GM19193 (cell line): ENCODE results near the gene LAMA1.

ENCODE experiments used
- POLR2A ChIP-seq: IDR thresholded peaks from 4 replicates; pipeline ENCODE4 v1.6.1; 2011; ENCODE audit not compliant: insufficient read depth, insufficient read length; ENCODE audit errors: extremely low read depth

Gene LAMA1

DNA sequence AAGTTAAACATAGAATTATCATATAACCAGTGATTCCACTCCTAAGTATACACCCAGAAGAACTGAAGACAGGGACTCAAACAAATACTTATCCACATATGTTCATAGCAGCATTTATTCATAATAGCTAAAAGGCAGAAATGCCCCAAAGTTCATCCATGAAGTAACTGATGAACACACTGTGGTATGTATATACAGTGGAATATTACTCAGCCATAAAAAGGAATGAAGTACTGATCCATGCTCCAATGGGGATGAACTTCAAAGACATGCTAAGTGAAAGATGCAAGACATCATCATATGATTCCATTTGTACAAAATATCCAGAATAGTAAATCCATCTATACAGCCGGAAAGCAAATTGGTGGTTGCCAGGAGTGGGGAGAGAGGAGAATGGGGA lies 157.5 kb downstream of the LAMA1 start:
- TF ChIP-seq POLR2A = no peak

DNA sequence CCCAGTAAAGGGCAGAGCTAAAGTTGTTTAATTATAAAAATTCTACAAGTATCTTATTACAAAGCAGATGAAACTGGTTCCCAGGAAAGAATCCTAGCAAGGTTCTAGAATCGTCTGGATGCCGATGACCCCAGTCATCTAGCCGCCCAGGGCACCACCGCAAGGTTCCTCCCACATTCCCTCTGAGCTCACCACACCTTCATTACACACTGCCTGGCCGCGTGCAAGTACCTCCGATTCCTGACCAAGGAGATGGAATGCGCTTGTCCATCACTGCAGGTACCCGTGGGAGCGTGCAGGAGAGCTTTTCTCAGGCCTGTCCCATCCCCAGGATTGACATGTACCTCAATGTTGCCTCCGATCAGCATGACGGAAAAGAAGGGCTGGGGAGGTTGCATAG lies 158.5 kb downstream of the LAMA1 start:
- TF ChIP-seq POLR2A = no peak

DNA sequence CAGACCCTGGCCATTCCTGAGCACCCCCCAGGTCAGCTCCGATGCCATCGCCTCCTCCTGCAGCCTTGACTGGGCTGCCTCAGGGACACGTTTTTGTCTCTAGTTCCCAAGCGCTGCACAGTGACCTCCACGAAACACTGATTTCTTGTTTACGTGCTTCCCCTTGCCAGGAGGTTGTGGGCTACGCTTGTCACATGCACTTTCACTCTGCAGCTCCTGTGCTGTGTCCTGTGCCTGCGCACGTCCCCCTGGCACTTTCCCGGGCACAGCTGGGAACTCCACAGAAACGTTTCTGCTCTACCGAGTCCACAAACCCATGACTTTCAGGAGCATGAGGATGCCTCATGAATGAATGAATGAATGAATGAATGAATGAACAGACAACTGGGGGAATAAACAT lies 160.6 kb downstream of the LAMA1 start:
- TF ChIP-seq POLR2A = no peak

DNA sequence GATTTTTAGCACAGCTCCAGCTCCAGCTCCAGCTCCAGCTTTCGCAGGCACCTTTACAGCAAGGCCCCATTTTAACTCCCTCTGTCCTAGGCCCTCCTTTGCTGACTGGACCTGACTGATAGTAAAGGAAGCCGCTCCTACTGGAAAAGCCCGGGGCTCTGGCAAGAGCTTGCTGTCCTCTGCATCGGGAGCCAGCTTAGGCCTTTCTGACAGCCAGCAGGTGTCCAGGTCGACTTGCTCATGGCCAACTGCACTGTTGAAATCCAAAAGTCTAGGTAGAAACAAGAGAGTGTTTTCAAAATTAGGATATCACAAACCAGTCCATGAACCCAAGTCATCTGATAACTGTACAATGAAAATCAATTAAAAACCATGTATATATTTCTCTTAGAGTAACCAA lies 161.1 kb downstream of the LAMA1 start:
- no peak for TF ChIP-seq POLR2A

DNA sequence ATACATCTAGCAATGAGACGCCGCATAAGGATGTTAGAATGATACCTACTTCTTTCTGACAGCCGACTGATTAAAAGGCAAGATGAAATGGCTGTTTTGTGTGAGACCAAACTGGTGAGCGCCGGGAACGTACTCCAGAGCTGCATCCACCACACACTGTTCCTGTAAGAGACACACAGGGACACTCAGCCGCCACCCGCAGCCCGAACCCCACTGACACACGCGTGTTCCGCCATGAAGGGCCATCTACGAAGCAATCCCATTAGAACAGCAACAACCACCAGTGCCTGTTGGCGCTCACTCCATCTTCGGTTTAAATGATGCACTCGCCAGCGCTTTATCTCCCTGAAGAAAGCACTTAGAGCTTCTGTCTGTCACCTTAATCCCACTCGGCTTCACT lies 162.3 kb downstream of the LAMA1 start:
- no peak for TF ChIP-seq POLR2A

DNA sequence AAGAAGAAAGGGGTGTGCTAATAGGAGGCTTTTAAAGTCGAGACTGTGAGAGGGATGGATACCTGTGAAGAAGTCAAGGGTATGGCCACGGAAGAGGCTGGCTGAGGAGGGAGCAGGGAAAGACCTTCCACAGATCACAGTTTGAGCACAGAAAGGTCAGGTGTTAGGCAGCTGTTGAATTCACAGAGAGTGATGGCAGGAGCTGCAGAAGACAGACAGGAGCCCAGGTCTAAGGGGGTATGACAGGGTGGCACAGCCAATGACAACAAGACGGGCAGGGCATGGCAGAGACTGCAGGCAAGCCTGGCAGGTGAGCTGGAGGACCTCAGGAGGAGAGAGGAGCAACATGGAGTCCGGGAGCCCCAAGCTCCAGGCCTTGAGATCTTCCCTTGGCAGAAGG lies 163.1 kb downstream of the LAMA1 start:
- TF ChIP-seq POLR2A = no peak

DNA sequence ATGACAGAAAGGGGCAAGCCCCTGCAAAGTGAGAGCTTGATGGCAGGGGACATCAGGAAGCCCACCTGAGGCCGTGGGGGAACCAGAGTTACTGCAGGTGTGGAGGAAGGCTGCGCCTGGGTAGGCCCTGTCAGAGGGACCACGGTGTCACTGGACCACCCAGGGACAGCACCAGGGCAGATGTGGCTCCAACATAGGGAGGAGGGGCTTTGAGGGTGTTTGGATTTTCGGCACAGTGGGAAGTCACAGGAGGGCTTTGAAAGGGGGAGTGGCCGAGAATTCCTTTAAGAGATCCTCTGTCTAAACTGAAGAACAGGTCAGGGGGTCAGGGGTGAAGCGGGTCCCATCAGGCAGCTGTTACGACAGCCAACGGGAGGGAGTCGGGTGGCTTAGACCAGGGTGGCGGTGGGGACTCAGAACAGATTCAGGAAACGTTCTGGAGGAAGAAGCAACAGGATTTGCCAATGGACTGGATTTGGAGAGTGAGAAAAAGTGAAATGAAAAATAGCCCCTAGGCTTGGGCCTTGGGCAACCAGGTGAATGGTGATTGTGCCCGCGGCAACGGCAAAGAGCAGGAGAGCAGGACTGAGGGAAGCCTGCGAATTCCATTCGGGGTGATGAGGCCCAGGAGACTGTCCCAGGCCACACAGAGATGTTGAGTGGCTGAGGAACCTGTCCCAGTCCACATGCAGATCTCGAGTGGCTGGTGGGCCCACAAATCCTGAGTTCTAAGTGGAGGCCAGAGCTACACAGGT lies 166.1 kb downstream of the LAMA1 start:
- no peak for TF ChIP-seq POLR2A

DNA sequence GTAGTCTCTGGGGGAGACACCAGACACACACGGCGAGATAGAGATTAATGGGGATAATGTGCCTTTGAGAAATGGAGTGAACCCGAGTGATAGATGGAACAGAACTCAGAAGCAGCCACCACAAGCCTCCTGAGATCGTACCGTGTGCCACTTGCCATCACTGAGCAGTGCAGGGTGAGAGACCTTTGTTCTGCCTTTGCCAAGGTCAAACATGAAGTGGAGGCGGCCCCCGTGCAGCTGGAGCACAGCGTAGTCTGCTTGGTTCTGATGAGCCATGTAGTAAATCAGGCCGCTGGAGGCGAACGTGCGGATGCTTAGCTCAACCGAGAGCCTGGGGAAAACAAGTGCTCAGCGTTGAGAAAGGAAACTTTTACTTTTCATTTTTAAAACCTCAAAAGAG lies 167.0 kb downstream of the LAMA1 start:
- TF ChIP-seq POLR2A = no peak

DNA sequence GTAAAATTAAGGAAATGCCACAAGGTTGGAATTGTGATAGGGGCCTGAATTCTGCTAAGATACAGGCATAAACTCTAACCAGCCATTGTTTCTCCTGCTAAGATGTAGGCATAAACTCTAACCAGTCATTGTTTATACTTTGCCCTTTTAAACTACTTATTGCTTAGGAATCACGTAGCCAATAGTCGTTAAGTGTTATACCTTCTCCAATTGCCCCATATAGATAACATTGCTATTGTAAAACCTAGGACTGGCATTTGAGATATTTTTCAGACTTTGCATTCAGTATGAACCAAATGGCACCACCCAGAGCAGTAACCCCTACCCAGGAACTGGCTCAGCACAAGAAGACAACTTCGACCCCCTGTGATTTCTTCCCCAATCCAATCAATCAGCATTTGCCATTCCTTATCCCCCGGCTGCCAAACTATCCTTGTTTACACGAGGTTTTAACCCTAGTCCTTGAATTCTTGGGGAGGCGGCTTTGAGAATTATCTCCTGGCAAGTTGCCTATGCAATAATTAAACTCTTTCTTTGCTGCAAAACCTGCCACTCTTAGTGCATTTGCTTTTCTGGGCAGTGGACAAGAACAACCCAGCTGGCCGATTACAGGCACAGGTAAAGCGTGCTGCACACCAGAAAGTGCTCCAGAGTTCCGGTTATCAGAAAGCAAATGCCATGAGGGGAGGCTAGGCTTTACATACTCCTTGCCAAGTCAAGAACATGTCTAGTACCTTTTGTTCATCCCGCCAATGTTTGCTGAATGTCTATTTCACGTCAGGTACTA lies 167.6 kb downstream of the LAMA1 start:
- TF ChIP-seq POLR2A = no peak

DNA sequence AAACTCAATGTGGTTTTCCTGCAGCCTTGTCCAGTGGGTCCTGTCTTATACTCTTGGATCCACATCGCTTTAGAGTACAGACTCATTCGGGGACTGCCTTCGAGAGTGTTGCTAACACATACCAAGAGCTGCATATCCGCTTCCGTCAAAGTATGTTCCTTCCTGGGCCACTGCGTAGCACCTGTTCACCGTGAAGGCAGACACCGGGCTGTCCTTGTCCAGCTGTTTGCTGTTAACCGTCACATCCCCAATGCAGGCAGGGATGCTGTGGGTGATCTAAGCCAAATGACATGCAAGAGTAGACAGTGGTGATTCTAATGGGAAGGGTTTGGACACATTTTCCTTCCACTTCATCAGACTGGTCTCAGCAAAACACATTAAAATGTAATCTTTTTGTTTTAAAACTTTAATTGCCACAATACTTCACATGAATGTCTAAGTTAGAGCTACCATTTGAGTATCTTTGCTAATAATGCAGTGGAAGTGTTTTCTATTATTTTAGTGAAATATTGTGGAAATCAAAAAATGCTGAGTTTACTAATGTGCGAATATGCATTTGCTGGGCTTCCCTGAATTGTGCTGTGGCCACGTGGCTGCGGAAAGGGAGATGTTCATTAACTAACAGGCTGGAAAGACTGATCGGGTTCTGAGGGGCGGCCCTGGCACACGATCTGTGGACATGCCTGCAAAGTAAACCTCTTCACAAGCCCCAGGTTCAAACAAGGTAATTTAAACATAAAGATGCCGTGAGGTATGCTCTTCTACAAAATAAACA lies 169.1 kb downstream of the LAMA1 start:
- TF ChIP-seq POLR2A = no peak

DNA sequence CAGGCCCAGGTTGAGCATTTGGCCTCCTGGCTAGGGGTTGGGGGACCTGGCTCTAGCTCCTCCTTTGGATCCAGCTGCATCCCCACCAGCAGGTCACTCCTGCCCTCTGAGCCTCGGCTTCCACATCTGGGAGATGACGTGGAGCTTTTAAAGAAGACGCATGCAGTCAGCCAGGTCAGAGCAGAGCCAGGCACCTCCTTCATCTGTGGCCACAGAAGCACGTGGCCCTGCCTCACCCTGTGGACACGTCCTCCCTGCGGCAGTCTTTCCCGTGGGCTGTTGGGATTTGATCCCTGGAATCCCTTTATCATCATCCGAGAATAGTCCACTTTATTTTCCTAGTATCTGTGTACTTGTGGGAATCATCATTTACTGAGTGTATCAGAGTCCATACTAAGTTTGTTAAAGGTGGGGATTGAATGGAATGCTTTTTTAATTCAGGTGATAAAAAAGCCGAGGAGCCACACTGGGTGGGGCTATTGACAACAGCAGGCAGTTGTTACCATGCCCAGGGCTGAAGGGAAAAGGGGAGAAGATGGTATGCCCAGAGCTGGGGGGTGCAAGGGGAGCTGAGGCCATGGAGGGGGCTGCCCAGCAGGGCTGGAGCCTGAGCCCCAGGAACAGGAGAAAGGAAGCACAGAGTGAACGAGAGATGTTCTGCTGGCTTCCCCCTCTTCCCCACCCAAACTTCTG lies 170.1 kb downstream of the LAMA1 start:
- no peak for TF ChIP-seq POLR2A

DNA sequence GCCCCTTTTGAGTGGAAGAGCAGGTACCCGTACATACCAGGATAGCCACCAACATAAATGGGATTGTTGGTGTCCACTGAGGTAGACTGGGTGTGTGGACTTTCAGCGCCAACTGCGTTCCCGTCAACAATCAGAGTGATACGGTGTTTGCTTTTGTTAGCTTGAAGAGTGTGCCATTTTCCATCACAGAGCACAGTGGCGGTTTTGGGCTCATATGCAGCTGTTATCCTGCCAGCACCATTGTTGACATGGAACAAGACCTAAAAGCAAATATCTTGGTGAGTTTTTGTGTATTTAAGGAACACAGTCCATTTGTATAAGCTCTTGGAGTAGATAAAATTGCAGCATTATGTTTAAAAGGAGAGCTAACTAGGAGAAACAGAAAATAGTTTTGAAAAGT lies 174.5 kb downstream of the LAMA1 start:
- TF ChIP-seq POLR2A = no peak

DNA sequence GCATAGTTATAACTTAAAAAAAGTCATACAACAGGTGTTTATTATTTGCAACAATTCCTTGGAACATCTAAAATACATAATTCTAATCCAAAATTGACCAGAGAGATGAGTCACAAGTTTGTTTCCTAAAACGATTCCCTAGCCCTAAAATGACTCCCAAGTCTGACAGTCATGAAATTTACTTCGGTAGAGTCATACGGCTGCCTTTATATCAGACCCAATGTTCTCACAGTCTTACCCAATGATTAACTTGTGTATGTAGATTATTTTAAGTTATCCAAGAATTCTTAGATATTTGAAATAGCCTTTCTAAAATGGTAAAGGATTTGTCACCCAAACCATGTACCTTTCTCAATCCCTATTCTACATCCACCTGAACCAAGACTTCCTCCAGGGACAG lies 174.9 kb downstream of the LAMA1 start:
- TF ChIP-seq POLR2A = no peak

DNA sequence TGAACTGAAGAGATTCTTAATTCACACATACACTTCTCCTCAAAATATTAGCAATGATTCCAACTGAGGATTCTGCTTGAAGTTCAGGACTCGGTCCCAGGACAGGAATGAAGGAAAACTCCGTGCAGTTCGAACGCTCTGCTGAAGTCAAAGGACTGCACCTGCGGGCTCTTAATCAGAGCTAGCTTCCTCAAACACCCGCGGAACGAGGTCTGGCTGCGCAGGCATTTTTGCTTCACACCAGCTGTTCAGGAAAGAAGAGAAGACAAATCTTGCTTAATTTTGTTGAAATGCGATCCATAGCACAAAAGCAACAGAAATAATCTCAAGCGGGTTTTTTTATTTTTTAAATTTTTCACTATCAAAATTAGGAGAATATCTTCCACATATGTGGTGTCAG lies 175.6 kb downstream of the LAMA1 start:
- TF ChIP-seq POLR2A = no peak

DNA sequence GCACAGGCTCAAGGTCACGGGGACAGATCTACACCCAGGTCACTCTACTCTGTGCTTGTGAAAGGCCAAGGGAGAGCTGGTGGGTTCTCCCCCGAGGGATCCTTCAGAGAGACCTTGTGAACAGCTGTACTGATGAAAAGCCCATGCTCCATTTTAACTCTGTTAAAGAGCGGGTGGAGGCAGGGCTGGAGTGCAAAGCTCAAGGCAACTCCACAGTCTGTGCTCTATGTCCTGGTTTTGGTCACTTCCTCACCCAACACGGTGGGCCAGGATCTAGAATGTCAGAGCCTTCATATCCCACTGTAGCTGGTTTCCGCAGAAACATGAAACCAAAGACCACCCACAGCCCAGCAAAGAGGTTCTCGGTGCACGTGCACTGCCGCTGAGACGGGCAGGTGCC lies 177.1 kb downstream of the LAMA1 start:
- TF ChIP-seq POLR2A = no peak
